Activated naive CD8-positive, alpha-beta T cell treated with anti-CD3 and anti-CD28 coated beads, Interleukin-2, amount 50 U/mL, for 24 hours (primary cell): ENCODE data around the gene ASPN.
"Not testable (repeated sequence)": the region's sequence is repeated elsewhere in the genome, so short reads cannot be mapped to it uniquely, and the experiment has no call there.

ENCODE experiments used
- ATAC-seq: fragments of 150-1000 bp; cut with Tn5 transposase; one replicate; pipeline ENCODE4 v1.10.0; 2021
- DNase-seq: peaks from one replicate; pipeline ENCODE4 v3.0.0; 2021
- H3K27ac Mint-ChIP-seq: one replicate; pipeline ENCODE4 v1.8.0; 2021; ENCODE audit warnings: mild to moderate bottlenecking, mixed read lengths
- H3K27me3 Mint-ChIP-seq: one replicate; pipeline ENCODE4 v1.8.0; 2021; ENCODE audit warnings: mixed read lengths
- H3K36me3 Mint-ChIP-seq: one replicate; pipeline ENCODE4 v1.8.0; 2021; ENCODE audit warnings: low read depth, mixed read lengths
- H3K4me1 Mint-ChIP-seq: one replicate; pipeline ENCODE4 v1.8.0; 2021; ENCODE audit warnings: mixed read lengths
- H3K4me3 Mint-ChIP-seq: one replicate; pipeline ENCODE4 v1.8.0; 2021; ENCODE audit warnings: mild to moderate bottlenecking, moderate library complexity, mixed read lengths
- H3K9me3 Mint-ChIP-seq: one replicate; pipeline ENCODE4 v1.8.0; 2021; ENCODE audit warnings: mixed read lengths

The ASPN gene

DNA sequence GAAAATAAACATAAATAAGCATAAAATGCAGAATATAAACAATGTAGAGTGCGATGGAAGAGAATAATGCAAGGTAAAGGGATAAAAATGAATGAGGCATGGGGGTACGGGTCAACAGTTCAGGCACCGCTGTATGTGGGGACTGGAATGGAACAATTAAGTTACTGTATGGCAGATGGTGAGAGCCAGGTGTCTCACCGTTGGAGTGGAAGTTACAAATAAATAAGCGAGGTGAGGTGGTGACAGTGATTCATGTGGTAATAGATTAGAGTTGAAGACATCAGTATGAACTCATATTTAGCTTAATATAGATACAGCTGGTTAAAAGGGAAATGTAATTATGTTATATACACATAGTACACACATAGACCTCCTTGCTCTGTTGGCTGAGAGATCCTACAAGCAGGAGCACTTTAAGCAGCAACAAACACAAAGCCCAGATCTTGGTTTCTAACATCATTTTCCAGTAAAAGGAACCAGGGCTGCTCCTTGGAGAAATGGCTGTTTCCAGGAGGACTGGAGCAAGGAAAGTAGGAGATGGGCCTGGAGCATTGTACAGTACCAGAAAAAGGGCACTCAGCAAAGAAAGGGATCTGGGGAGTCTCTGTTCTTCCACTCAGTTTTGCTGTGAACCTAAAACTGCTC, 55.7 kb downstream of the ASPN start:
- H3K27me3 Mint-ChIP-seq, result no peaks in the 10 kb centered on the region
- no peaks in the 10 kb centered on the region for H3K4me1 Mint-ChIP-seq
- DNase-seq (no peak), ATAC-seq (no peak)
- no peaks in the 10 kb centered on the region for H3K9me3 Mint-ChIP-seq
- H3K36me3 Mint-ChIP-seq, result peaks cover 5% of the 10 kb centered on the region
- no peak overlapping the region for H3K4me3 Mint-ChIP-seq
- no peak overlapping the region for H3K27ac Mint-ChIP-seq

DNA sequence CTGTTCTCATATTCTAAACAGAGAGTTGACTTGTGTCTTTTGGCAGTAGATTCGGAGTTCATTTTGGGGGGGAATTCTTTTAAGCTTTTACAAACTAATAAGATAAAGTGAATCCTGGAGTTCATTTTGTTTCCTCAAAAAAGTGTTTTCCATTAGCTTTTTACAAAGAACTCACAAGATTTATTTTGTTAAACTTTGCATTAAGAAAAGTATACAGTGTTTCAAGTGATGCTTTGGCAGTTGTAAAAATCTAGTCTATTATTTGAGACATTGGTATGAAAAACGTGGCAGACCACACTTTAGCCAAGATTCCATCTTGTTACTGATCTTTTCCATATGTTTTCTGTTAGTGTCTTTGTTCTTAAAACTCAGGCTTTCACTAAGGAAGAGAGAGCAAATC, 56.8 kb downstream of the ASPN start:
- ATAC-seq (no peak), DNase-seq (no peak)
- Mint-ChIP-seq H3K36me3 (peaks cover 3% of the 10 kb centered on the region), H3K27ac (no peak overlapping the region), H3K4me3 (no peak overlapping the region), H3K4me1 (no peaks in the 10 kb centered on the region), H3K9me3 (no peaks in the 10 kb centered on the region), H3K27me3 (no peaks in the 10 kb centered on the region)

GRCh38 chr9:92424340-92424739, 58.0 kb downstream of the ASPN start, which contains the start of gene OMD:
Gene OMD (minus strand): TSS chr9:92424471. CDS start chr9:92417558, 6,913 bp downstream.
- DNase-seq (no peak), ATAC-seq (no peak)
- Mint-ChIP-seq H3K4me3 (no peak within 1 kb of the TSS), H3K9me3 (no peaks in the 10 kb centered on the region), H3K27me3 (no peaks in the 10 kb centered on the region), H3K4me1 (no peaks in the 10 kb centered on the region), H3K27ac (no peak within 1 kb of the TSS), H3K36me3 (peaks cover 3% of the 10 kb centered on the region)

DNA sequence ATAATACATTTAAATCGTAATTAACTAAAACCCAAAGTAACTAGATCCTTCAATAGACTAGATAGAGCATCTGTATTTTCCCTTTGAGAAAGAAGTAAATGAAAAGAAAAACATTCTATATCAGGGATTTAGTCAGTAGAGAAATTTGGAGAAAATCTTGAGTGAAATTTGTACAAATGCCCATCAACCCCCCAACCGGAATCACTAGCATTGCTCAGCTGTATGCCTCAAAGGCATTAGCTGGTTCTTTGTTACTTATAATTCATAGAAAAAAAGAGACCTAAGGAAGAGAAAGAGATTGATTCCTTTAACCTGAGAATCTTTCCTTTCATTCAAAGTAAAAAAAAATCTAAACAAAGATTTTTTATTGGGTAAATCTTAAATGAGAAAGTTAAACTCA, 58.7 kb downstream of the ASPN start:
- H3K9me3 Mint-ChIP-seq, result no peaks in the 10 kb centered on the region
- ATAC-seq, result no peak
- no peaks in the 10 kb centered on the region for H3K36me3 Mint-ChIP-seq

DNA sequence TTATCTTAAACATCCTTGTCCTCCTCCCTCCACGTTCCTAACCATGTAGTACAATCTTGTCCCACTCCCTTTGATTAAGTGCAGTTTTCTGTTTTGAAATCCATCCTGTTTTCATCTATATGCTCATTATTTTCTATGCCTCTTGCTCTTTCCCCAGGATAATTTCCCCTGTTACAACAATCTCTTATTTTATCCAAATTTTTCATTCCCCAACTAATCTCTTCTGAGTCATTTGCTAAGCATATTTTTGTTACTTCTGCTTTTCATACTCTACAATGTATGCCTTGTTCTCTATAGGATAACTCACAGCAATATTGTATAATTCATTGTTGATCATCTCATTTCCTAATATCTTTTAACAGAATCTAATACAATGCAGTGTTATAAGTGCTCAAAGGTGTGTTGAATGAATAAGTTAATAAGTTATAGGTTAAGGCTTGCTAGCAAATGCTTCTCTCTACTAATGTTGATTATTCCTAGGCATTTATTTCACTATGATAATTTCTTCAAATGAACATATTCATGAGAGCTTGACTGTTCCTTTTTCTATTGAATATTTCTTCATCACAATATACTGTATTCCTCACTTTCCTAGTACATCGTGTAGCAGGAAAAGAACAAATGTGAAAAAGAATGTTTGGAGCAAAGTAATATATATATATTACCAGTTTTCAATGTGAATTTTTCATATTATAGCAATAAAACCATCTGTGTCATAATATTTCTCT, 59.5 kb downstream of the ASPN start:
- no peaks in the 10 kb centered on the region for H3K4me1 Mint-ChIP-seq

More for the DNA sequence above, 58.7 kb downstream of the ASPN start:
- DNase-seq, result no peak
- Mint-ChIP-seq H3K4me3 (no peak overlapping the region), H3K27me3 (no peaks in the 10 kb centered on the region), H3K4me1 (no peaks in the 10 kb centered on the region), H3K27ac (no peak overlapping the region)

DNA sequence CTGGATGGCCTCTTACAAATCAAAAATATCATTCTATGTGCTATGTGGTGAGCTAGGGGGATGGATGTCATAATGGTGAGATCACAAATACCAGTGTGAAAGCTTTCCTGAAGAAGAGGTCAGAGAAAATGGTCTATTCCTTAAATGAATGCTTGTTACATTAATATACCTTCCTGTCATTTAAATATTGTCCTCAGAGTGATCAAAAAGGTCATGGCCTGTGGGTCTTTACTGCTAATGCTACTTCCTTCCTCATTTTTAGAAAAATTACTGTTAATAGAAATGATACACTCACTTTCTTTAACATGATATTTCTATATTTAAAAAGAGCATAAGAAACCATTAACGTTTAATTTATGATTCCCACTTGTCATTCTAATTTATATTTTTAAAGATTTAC, 67.7 kb downstream of the ASPN start:
- H3K4me3 Mint-ChIP-seq, result no peak overlapping the region
- H3K9me3 Mint-ChIP-seq, result no peaks in the 10 kb centered on the region

More for the DNA sequence above, 59.5 kb downstream of the ASPN start:
- no peak for DNase-seq
- H3K27ac Mint-ChIP-seq, result no peak overlapping the region
- no peaks in the 10 kb centered on the region for H3K27me3 Mint-ChIP-seq
- no peak overlapping the region for H3K4me3 Mint-ChIP-seq
- H3K9me3 Mint-ChIP-seq, result no peaks in the 10 kb centered on the region
- H3K36me3 Mint-ChIP-seq, result no peaks in the 10 kb centered on the region
- ATAC-seq, result no peak

DNA sequence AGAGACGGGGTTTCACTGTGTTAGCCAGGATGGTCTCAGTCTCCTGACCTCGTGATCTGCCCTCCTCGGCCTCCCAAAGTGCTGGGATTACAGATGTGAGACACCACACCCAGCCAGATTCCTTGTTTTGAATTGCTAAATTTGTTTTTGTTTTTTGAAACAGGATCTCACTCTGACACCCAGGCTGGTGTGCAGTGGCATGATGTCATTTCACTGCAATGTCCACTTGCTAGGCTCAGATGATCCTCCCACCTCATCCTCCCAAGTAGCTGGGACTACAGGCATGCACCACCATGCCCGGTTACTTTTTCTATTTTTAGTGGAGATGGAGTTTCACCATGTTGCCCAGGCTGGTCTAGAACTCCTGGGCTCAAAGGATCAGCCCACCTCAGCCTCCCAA, 71.1 kb downstream of the ASPN start:
- H3K9me3 Mint-ChIP-seq, H3K36me3 Mint-ChIP-seq, H3K27ac Mint-ChIP-seq, H3K4me3 Mint-ChIP-seq, ATAC-seq, H3K27me3 Mint-ChIP-seq, DNase-seq: not testable (repeated sequence)
- peaks cover 12% of the 10 kb centered on the region for H3K4me1 Mint-ChIP-seq

More for the DNA sequence above, 67.7 kb downstream of the ASPN start:
- H3K27me3 Mint-ChIP-seq, result no peaks in the 10 kb centered on the region
- no peaks in the 10 kb centered on the region for H3K4me1 Mint-ChIP-seq
- ATAC-seq (no peak), DNase-seq (no peak)
- no peaks in the 10 kb centered on the region for H3K36me3 Mint-ChIP-seq
- no peak overlapping the region for H3K27ac Mint-ChIP-seq

GRCh38 chr9:92408747-92409478, 73.4 kb downstream of the ASPN start:
- no peaks in the 10 kb centered on the region for H3K36me3 Mint-ChIP-seq
- H3K4me3 Mint-ChIP-seq, result no peak overlapping the region
- H3K9me3 Mint-ChIP-seq, result no peaks in the 10 kb centered on the region
- ATAC-seq (no peak), DNase-seq (no peak)
- H3K4me1 Mint-ChIP-seq, result peaks cover 25% of the 10 kb centered on the region
- no peak overlapping the region for H3K27ac Mint-ChIP-seq
- H3K27me3 Mint-ChIP-seq, result no peaks in the 10 kb centered on the region

DNA sequence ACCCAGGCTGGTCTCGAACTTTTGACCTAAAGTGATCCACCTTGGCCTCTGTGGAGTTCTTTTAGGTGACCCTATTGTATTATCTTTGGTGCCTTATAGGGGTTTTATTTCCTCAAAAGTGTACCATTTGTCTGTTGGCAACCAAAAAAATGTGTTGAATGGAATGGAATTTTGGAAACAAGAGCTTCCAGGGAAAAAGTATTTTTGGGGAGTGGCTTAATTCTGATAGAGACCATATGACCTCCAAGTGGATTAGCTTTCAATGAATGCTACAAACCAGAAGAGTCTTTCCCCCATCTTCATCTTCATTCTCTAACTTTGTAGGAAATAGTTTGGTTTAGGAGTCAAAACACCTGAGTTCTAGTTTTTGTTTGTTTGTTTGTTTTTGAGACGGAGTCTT, 74.5 kb downstream of the ASPN start:
- H3K27me3 Mint-ChIP-seq, result no peaks in the 10 kb centered on the region
- H3K9me3 Mint-ChIP-seq, result no peaks in the 10 kb centered on the region
- no peak overlapping the region for H3K27ac Mint-ChIP-seq
- no peak for ATAC-seq
- H3K4me1 Mint-ChIP-seq, result peaks cover 25% of the 10 kb centered on the region
- H3K36me3 Mint-ChIP-seq, result no peaks in the 10 kb centered on the region
- no peak overlapping the region for H3K4me3 Mint-ChIP-seq
- DNase-seq, result no peak

- peak; percentile 12 for DNase-seq
- no peak overlapping the region for H3K4me3 Mint-ChIP-seq
- ATAC-seq, result peak; percentile 67
- H3K9me3 Mint-ChIP-seq, result no peaks in the 10 kb centered on the region
- peak overlapping the region; percentile 2 for H3K27ac Mint-ChIP-seq
- H3K4me1 Mint-ChIP-seq, result peaks cover 34% of the 10 kb centered on the region
- H3K27me3 Mint-ChIP-seq, result no peaks in the 10 kb centered on the region
- H3K36me3 Mint-ChIP-seq, result no peaks in the 10 kb centered on the region
These were observed 75.8 kb downstream of the ASPN start for GRCh38 chr9:92406477-92406876.
